H1 (cell line): ENCODE results near the gene KCTD15. TPM values are rescaled to one million over a fixed set of nuclear protein-coding genes. Genes with fewer than 3 reads are reported as not detected.

Experiments
- CTCF ChIA-PET: fragments of 300-600 bp; sonication (Branson Sonifier 250); formaldehyde crosslinking; loops from one replicate; lab custom pipeline; 2021; ENCODE audit not compliant: partially characterized antibody; lab: Charles Lee
- POLR2A ChIA-PET: fragments of 300-600 bp; sonication (Branson Sonifier 250); formaldehyde crosslinking; loops from one replicate; lab custom pipeline; 2021; ENCODE audit warnings: inconsistent platforms; ENCODE audit not compliant: partially characterized antibody; lab: Charles Lee
- DNase-seq, 2 experiments: peaks; one replicate each; pipeline versions ENCODE4 v3.0.0 to v3.0.0-alpha.2; 2010 to 2022; ENCODE audit warnings: low spot score in 2 of 2, low read depth in 1 of 2, mixed read lengths in 1 of 2
- FAIRE-seq: peaks from 2 replicates; lab custom pipeline; 2011; peaks lifted over from hg19 to GRCh38; lab: Jason Lieb, UNC
- H2AFZ ChIP-seq: 2 replicates; pipeline ENCODE4 v1.8.1; 2012; ENCODE audit warnings: low read length, inconsistent platforms
- H2AK5ac ChIP-seq: 2 replicates; pipeline ENCODE4 v1.6.1; 2013; ENCODE audit warnings: low read depth, low read length
- H2BK120ac ChIP-seq: replicated peaks from 2 replicates; pipeline ENCODE3; 2013; ENCODE audit warnings: low read depth, low read length, inconsistent platforms
- H2BK12ac ChIP-seq: 2 replicates; pipeline ENCODE4 v1.6.1; 2013; ENCODE audit warnings: low read depth, low read length
- H2BK15ac ChIP-seq: 2 replicates; pipeline ENCODE4 v1.6.1; 2013; ENCODE audit warnings: low read length
- H2BK20ac ChIP-seq: 2 replicates; pipeline ENCODE4 v1.6.1; 2013; ENCODE audit warnings: low read length
- H2BK5ac ChIP-seq: 2 replicates; pipeline ENCODE4 v1.6.1; 2013; ENCODE audit warnings: low read depth, low read length
- H3K14ac ChIP-seq: 2 replicates; pipeline ENCODE4 v1.6.1; 2013; ENCODE audit warnings: inconsistent platforms; ENCODE audit not compliant: insufficient read length
- H3K18ac ChIP-seq: 2 replicates; pipeline ENCODE4 v1.6.1; 2013; ENCODE audit warnings: low read length; ENCODE audit errors: extremely low read depth
- H3K23ac ChIP-seq: 2 replicates; pipeline ENCODE4 v1.6.1; 2013; ENCODE audit warnings: inconsistent platforms; ENCODE audit not compliant: insufficient read length
- H3K23me2 ChIP-seq: 2 replicates; pipeline ENCODE4 v1.6.1; 2013; ENCODE audit warnings: low read depth, low read length
- H3K27ac ChIP-seq: 2 replicates; pipeline ENCODE4 v1.6.1; 2011; ENCODE audit warnings: low read depth, low read length, inconsistent platforms
- H3K27me3 ChIP-seq, 4 experiments: replicated peaks in 1 of 4; 1 replicate in 1 of 4; 2 replicates in 3 of 4; pipeline versions ENCODE4 v1.6.1 to v1.8.1; 2011 to 2013; ENCODE audit warnings: low read length in 3 of 4, mild to moderate bottlenecking in 3 of 4, inconsistent platforms in 2 of 4, mixed read lengths in 2 of 4, moderate library complexity in 1 of 4; ENCODE audit not compliant: control insufficient read depth in 3 of 4, insufficient read depth in 3 of 4; ENCODE audit errors: extremely low read depth in 1 of 4
- H3K36me3 ChIP-seq, 4 experiments: 2 replicates each; pipeline versions ENCODE4 v1.6.1 to v1.8.1; 2011 to 2013; ENCODE audit warnings: mild to moderate bottlenecking in 4 of 4, low read length in 3 of 4, moderate library complexity in 2 of 4, control low read depth in 1 of 4, inconsistent platforms in 1 of 4; ENCODE audit not compliant: insufficient read depth in 4 of 4, control insufficient read depth in 2 of 4
- H3K4ac ChIP-seq: replicated peaks from 2 replicates; pipeline ENCODE3; 2013; ENCODE audit warnings: low read length, low read depth, mixed read lengths, inconsistent platforms; ENCODE audit not compliant: insufficient read length
- H3K4me1 ChIP-seq, 4 experiments: replicated peaks in 1 of 4; 1 replicate in 1 of 4; 2 replicates in 3 of 4; pipeline versions ENCODE4 v1.6.1 to v1.8.1; 2011 to 2013; ENCODE audit warnings: low read length in 3 of 4, inconsistent platforms in 2 of 4, mixed read lengths in 1 of 4; ENCODE audit not compliant: insufficient read depth in 4 of 4, control insufficient read depth in 3 of 4
- H3K4me2 ChIP-seq, 2 experiments: 2 replicates each; pipeline versions ENCODE4 v1.6.1 to v1.8.1; 2011 to 2013; ENCODE audit warnings: low read depth in 2 of 2, low read length in 2 of 2, control low read depth in 1 of 2, inconsistent platforms in 1 of 2, mild to moderate bottlenecking in 1 of 2; ENCODE audit not compliant: insufficient read depth in 1 of 2
- H3K4me3 ChIP-seq, 4 experiments: fragments of 200-600, 300-600 bp in 1 of 4; sonication (generic), shearing (Covaris generic), sonication (Bioruptor Twin) in 1 of 4; 2 replicates each; pipeline versions ENCODE4 v1.5.1 to v1.8.1; 2011 to 2016; ENCODE audit warnings: low read length in 4 of 4, low read depth in 3 of 4, control low read depth in 2 of 4, inconsistent platforms in 2 of 4, mild to moderate bottlenecking in 2 of 4, mixed read lengths in 1 of 4, moderate library complexity in 1 of 4; ENCODE audit not compliant: insufficient read depth in 2 of 4; ENCODE audit errors: extremely low read depth in 1 of 4
- H3K56ac ChIP-seq: replicated peaks from 2 replicates; pipeline ENCODE3; 2013; ENCODE audit warnings: low read depth, mild to moderate bottlenecking, mixed read lengths, low read length, inconsistent platforms; ENCODE audit not compliant: insufficient read length
- H3K79me1 ChIP-seq: 2 replicates; pipeline ENCODE4 v1.6.1; 2013; ENCODE audit warnings: low read depth, low read length, control low read depth
- H3K79me2 ChIP-seq, 2 experiments: 2 replicates each; pipeline versions ENCODE4 v1.6.1 to v1.8.1; 2012 to 2013; ENCODE audit warnings: low read length in 2 of 2, mild to moderate bottlenecking in 2 of 2, inconsistent platforms in 1 of 2; ENCODE audit not compliant: insufficient read depth in 2 of 2, control insufficient read depth in 1 of 2
- H3K9ac ChIP-seq, 4 experiments: replicated peaks in 1 of 4; 1 replicate in 1 of 4; 2 replicates in 3 of 4; pipeline versions ENCODE4 v1.6.1 to v1.8.1; 2011 to 2013; ENCODE audit warnings: low read depth in 3 of 4, low read length in 3 of 4, control low read depth in 2 of 4, mild to moderate bottlenecking in 2 of 4, moderate library complexity in 2 of 4, inconsistent platforms in 1 of 4; ENCODE audit errors: extremely low read depth in 1 of 4
- H3K9me3 ChIP-seq, 2 experiments: 2 replicates each; pipeline versions ENCODE4 v1.6.1 to v1.8.1; 2012 to 2013; ENCODE audit warnings: mild to moderate bottlenecking in 2 of 2, moderate library complexity in 2 of 2, control low read depth in 1 of 2, inconsistent platforms in 1 of 2, low read depth in 1 of 2, low read length in 1 of 2, mixed read lengths in 1 of 2; ENCODE audit not compliant: insufficient read depth in 2 of 2
- H4K20me1 ChIP-seq, 2 experiments: replicated peaks in 1 of 2; 2 replicates each; pipeline versions ENCODE3 to v1.8.1; 2011 to 2013; ENCODE audit warnings: inconsistent platforms in 2 of 2, low read length in 2 of 2, mild to moderate bottlenecking in 1 of 2; ENCODE audit not compliant: insufficient read depth in 2 of 2, control insufficient read depth in 1 of 2
- H4K5ac ChIP-seq: 2 replicates; pipeline ENCODE4 v1.6.1; 2013; ENCODE audit warnings: low read length, low read depth, mixed read lengths, inconsistent platforms; ENCODE audit not compliant: insufficient read length
- H4K8ac ChIP-seq: 2 replicates; pipeline ENCODE4 v1.8.0; 2013; ENCODE audit warnings: mild to moderate bottlenecking, moderate library complexity, low read length, inconsistent platforms; ENCODE audit not compliant: insufficient read depth; ENCODE audit errors: extremely low read depth
- H4K91ac ChIP-seq: replicated peaks from 2 replicates; pipeline ENCODE3; 2013; ENCODE audit warnings: low read length, mixed read lengths, inconsistent platforms; ENCODE audit not compliant: insufficient read length
- SIRT6 ChIP-seq: IDR thresholded peaks from one replicate; pipeline ENCODE4 v1.7.1; 2012; ENCODE audit warnings: low read length, inconsistent platforms
- WGBS, 2 experiments: shearing (Covaris generic) in 1 of 2; methylation state at CpG; one replicate each; pipeline versions ENCODE4 v1.1.6 to v1.1.7; 2013 to 2015; ENCODE audit warnings: low lambda C conversion rate in 2 of 2, mixed read lengths in 2 of 2, inconsistent platforms in 1 of 2, low coverage in 1 of 2, missing lambda C conversion rate in 1 of 2; ENCODE audit not compliant: insufficient replicate concordance in 2 of 2, insufficient coverage in 1 of 2, insufficient read length in 1 of 2; ENCODE audit errors: extremely low coverage in 1 of 2, missing lambda C conversion rate in 1 of 2; 5-methylcytosine and 5-hydroxymethylcytosine counted together
- polyA plus RNA-seq, 7 experiments: library from polyadenylated mRNA; depleted of rRNA in 3 of 7; stranded (reverse) in 5 of 7; unstranded in 2 of 7; fragments of >200 nt in 5 of 7; fragments of 200-250 nt in 2 of 7; gene quantifications; 1 replicate in 5 of 7; 2 replicates in 1 of 7; 4 replicates in 1 of 7; pipeline versions ENCODE4 v1.2.1 to v1.2.3, GENCODE V29; 2011 to 2013; ENCODE audit warnings: missing spikeins in 2 of 7, mixed read lengths in 2 of 7
- total RNA-seq: library from RNA; stranded (reverse); fragmentation: NEBNext Ultra II Directional; extraction: Animal tissue kit (Norgen Biotek cat#: 25700); gene quantifications from 2 replicates; pipeline ENCODE4 v1.2.1, GENCODE V29; 2021

Gene KCTD15
- total and polyA plus RNA-seq, 2 of the 8 experiments (the other 6 are each of a cell fraction or from before 2014, with no cell fraction given), result 25.1 to 27.0 TPM

DNA sequence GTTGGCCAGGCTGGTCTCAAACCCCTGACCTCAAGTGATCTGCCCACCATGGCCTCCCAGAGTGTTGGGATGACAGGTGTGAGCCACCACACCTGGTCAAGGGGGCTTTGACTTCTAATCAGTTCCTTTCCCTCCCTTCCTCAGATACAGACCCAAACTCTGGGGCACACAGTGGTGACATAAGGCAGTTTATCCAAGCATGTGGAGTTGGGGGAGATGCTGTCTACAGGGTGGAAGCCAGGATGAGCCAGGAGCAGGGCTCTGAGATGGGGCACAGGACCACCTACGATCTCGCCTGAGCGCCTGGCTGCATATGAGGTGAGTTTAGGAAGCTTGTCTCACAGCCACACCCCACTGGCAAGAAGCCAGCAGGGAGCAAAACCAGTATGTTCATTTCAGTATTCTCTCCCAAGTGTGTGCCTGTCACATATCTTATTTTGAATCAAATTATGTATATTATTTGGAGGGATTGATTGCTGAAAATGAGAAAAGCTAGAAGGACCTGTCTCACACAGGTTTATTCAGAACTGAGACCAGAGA is 67.7 kb downstream of the KCTD15 start:
- Histone ChIP-seq H2AK5ac (no peak overlapping the region), H4K20me1 (no peaks in the 10 kb centered on the region), H3K4me2 (no peak overlapping the region), H3K4me3 (no peak overlapping the region), H2BK20ac (no peak overlapping the region), H2BK15ac (no peak overlapping the region), H4K5ac (no peak overlapping the region), H3K56ac (no peak overlapping the region), H3K23ac (no peak overlapping the region), H3K4ac (no peak overlapping the region), H3K9me3 (no peaks in the 10 kb centered on the region), H4K8ac (no peak overlapping the region), H2BK12ac (no peak overlapping the region), H2AFZ (no peak overlapping the region), H3K79me2 (no peaks in the 10 kb centered on the region), H3K4me1 (peaks cover 0 to 7% (median 2%) of the 10 kb centered on the region in 4 experiments; a peak in 3 of 7 replicates), H3K27ac (no peak overlapping the region), H3K27me3 (no peaks in the 10 kb centered on the region), H3K18ac (no peak overlapping the region), H4K91ac (no peak overlapping the region), H3K9ac (0 out of 7 replicates have a peak overlapping the region, but pooled peaks of 1 of the 4 experiments have one; percentile 21), H2BK120ac (no peak overlapping the region), H3K23me2 (no peaks in the 10 kb centered on the region), H3K36me3 (no peaks in the 10 kb centered on the region), H3K14ac (no peak overlapping the region), H3K79me1 (no peaks in the 10 kb centered on the region), H2BK5ac (no peak overlapping the region)
- TF ChIP-seq SIRT6, result no peak
- CTCF ChIA-PET, result no interaction called here
- POLR2A ChIA-PET, result interaction anchor here (0.7 kb wide), 1 partner anchor 70 kb away, joined by 3 read pairs; no protein-coding TSS in a partner anchor
- DNase-seq, result no peak
- no peak for FAIRE-seq
- 71% methylated on average over 3 of the region's 3 CpGs; no CpG with 5 or more reads in 1 of the 2 experiments for WGBS, 2 experiments
